ENCODE measurements around the gene OR5W2.
"Not testable (repeated sequence)": the region's sequence is repeated elsewhere in the genome, so short reads cannot be mapped to it uniquely, and the experiment has no call there.

- not testable (repeated sequence) for TF ChIP-seq EZH2 (IDR thresholded peaks at IDR 0.05; ENCODE audit: insufficient read depth, low read length); CTCF (IDR thresholded peaks at IDR 0.05; ENCODE audit: insufficient read depth, low read depth, low read length)
Measured at GRCh38 chr11:55873146-55873545, 41.2 kb downstream of the OR5W2 start.

Measured in astrocyte (in vitro differentiated cells and primary cell).